Stimulated activated CD4-positive, alpha-beta T cell treated with anti-CD3 and anti-CD28 coated beads, Interleukin-4, amount 100 ng/mL, for 1 hour (primary cell): Measurements from ENCODE around the gene MSMP.

ENCODE experiments used
- DNase-seq: peaks from one replicate; pipeline ENCODE4 v3.0.0-alpha.2; 2020

Gene MSMP

GRCh38 chr9:35771075-35771433 is 17.0 kb upstream of the MSMP start:
- no peak for DNase-seq

GRCh38 chr9:35769763-35770162 is 15.7 kb upstream of the MSMP start:
- DNase-seq, result no peak

- DNase-seq, result no peak
These were observed 13.4 kb upstream of the MSMP start for GRCh38 chr9:35767458-35767857.

GRCh38 chr9:35766997-35767396 is 12.9 kb upstream of the MSMP start:
- no peak for DNase-seq

GRCh38 chr9:35763803-35764202 is 9.7 kb upstream of the MSMP start:
- no peak for DNase-seq

- no peak for DNase-seq
These were observed 9.1 kb upstream of the MSMP start for GRCh38 chr9:35763181-35763580.

- DNase-seq, result no peak
These were observed 6.6 kb upstream of the MSMP start for GRCh38 chr9:35760651-35761050.

- DNase-seq, result no peak
These were observed 5.7 kb upstream of the MSMP start for GRCh38 chr9:35759795-35760194.

DNA sequence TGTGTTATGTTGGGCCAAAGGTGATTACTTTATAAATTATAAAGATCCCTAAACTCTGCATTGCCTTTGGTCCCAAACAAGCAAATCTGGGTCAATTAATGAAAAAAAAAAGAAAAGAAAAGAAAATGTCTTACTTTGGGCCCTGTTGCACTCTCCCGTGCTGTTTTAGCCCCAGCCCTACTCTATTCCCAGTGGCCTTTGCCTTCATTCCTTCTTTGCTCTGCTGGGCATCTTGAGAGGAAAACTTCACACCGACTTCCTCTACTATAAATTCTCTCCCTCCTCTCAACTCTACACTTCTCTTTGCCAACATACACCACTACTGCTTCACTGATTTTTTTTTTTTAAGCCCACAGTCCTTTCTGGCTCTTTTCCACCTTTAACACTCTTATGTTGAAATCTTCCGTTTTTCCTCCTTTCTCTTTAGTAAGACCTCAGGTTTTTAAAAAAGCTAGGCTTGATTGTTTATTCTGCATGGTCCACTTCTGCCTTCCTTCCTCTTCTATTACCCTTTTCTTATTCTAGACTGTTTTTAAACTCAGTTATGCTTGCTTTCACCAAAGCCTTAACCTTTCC is 4.5 kb upstream of the MSMP start:
- DNase-seq, result no peak

- no peak for DNase-seq
These were observed 3.8 kb upstream of the MSMP start for GRCh38 chr9:35757892-35758275.

DNA sequence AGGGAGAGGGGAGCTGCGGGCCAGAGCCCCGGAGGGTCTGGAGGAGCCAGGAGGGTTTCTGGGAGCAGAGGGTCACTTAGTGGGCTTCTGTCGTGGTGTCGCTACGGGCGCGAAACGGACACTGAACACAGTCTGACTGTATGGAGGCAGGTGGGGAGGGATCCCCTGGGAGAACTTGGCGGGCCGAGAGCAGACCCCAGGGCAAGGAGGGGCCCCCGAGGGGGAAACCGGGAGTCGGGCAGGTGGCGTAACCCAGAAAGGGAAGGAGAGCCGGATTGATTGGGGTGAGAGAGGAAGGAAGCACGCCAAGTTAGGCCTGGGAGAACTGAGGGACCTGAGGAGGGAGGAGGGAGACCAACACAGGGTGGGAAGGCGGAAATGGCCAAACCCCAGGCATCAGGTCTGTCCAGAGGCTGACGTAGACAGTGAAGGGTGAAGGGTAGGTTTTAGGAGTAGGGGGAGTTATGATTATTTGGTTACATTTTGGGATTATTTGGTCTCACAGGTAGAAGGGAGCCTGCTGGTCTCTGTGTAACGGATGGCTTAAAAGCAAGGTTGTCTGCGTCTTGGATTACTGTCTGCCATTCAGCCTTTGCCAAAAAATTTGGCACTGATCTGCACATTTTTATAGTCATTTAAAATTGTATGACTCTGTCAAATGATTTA is 3.3 kb upstream of the MSMP start:
- DNase-seq, result no peak

- peak; percentile 81 for DNase-seq
These were observed 2.5 kb upstream of the MSMP start for GRCh38 chr9:35756275-35757225.

DNA sequence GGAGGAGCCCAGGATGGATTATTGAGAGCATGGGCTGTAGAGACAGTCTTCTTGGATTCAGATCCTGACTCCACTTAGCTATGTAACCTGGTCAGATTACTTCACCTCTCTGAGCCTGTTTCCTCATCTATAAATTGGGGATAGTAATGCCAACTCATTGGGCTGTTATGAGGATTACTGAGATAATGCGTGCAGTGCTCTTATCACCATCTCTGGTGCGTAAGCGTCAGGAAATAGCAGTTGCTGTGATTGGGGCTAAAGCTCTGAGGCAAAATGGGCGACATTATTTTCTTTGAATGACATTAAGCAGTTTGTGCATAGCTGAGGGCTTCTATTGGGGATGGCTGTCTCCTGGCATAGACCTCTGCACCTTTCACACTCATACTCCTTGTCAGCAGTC is 995 bp upstream of the MSMP start:
- DNase-seq, result no peak

GRCh38 chr9:35753466-35753865 is 610 bp downstream of the MSMP start:
- no peak for DNase-seq

DNA sequence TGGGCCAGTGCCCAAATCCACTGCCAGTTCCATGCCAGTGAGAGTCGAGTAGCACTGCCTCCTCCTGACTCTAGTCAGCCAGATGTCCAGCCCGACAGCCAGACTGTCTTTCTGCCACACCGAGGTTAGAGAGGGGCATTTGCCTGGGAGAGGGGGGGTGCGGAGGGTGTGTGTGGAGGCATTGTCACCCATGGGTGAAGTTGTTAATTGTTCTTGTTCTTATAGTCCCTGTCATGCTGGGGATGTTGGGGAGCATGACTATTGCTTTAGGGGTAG is 3.9 kb downstream of the MSMP start:
- no peak for DNase-seq

- DNase-seq, result peak; percentile 26
These were observed 4.4 kb downstream of the MSMP start for GRCh38 chr9:35749515-35750255.

DNA sequence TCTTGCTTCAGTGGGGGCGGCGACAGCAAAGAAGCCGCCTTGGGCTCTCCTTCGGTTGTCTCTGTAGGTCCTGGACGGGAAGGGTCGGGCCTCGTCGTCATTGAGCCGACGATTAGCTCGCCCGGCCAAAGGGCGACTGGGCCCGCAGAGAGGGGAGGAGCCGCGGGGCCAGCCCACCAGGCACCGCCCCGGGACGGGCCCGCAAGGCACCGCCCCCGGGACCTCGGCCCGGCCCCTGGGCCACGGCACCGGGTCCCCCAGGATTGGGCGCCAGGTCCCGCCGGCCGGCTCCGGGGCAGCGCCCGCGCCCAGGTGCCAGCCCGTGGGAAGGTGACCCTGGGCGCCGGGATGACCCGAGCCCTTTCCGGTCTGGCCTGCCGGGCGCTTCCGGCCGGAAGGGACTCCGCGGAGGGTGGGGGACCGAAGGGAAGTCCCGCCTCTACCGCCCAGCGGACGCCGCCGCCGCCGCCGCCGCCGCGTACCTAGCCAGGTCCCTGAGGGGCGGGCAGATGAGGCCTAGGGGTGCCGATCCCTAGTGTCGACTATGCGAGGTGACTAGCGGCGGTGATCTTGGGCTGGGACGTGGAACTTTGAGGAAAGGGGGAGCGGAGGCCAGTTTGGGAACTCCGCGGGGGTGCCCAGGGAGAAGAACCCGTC is 5.1 kb downstream of the MSMP start, which contains the start of the genes GBA2 and RGP1:
Gene GBA2 (minus strand): TSS at position 371 of the 657 bp plus-strand sequence. CDS start 524 bp downstream, outside the sequence.
Gene RGP1 (plus strand): TSS at position 430 of the 657 bp plus-strand sequence. CDS start 469 bp downstream, outside the sequence.
- DNase-seq, result peak; percentile 70

DNA sequence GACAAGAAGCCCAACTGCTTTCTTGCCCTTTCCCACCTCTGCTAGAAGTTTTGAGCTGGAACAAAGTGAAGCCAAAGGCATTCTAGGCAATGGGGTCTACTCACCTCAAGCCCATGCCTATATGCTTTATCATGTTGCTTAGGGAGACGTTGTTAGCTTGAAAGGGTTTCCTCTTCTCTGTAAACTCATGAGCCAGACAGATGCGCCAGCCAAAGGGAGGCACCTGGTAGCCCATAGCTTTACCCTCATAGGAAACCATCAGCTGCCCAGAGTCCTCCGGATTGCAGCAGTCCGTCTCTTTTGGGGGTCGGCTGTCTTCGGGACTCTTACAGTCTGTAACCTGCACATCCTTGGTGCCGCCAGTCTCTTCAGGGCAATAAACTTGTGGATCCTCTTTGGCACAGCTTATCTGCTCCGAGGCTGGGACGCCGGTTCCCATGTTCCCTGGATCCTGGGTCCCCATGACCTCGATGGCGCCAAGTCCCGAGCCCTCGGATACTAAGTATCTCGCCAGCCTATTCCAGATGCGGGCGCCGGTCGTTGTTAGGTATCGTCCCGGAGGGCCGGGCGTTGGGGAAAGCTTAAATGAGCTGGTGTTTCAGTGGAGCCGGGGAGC is 5.7 kb downstream of the MSMP start:
- DNase-seq, result no peak

DNA sequence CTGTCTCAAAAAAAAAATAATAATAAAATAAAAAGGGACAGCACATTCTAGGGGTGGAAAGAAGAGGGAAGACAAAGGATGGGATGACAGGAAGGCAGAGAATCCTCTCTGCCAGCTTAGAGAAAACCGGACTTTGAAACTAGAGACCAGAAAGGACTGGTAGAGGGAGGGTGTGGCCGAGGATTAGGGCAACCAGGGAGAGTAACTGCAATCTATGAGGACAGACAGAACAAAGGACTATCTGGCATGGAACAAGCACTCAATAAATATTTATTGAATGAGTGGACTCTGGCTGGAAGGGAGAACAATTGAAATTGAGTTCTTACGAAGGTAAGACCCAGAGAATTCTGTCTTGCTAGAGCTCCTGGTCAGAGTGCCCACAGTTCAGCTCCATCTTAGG is 7.5 kb downstream of the MSMP start:
- DNase-seq, result no peak

GRCh38 chr9:35745569-35745968 is 8.5 kb downstream of the MSMP start:
- DNase-seq, result no peak

GRCh38 chr9:35743880-35744518 is 10.1 kb downstream of the MSMP start:
- DNase-seq, result no peak

- no peak for DNase-seq
These were observed 10.6 kb downstream of the MSMP start for GRCh38 chr9:35743452-35743851.
